ACHN (cell line): ENCODE measurements around the gene SBSN.

Experiments used
- DNase-seq: peaks from one replicate; pipeline ENCODE4 v3.0.0-alpha.2; 2015
- in situ Hi-C: cut with HindIII; loops from 2 replicates; pipeline ENCODE4 v1.10.0; 2017; ENCODE audit warnings: low sequenced_read_pairs, low pct_ligation_motif_present, low pct_unique_long_range_greater_than_20kb

The SBSN gene

DNA sequence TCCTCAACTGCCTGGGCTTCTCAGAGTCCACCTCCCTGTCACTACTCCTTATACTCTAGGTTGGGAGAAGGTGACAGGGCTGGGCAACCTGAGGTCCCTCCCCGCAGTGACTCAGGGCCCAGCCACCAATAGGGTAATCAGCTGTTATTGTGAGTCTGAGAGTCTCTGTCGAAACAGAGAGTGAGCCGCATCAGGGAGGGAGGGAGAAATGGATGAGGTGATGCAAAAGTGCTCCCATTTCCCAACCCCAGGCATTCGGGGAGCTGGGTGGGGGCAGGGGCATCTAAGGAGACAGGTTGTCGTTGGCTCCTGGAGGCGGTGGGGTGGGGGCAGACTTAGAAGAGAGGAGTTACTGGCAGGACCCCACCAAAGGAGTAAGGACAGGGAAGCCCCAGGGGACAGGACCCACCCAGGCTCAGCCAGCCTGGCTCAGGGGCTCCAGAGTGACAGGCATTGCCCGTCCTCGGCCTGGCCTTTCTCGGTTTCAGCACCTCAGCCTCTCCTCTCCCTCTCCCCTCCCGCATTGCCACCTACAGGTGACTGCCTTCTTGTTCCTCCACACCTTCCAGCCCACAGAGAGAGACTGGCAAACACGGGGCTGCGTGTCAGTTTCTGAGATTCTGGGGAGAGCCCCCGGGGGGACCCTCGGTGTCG, 14.4 kb downstream of the SBSN start, which contains the start of gene DMKN:
TSS of gene DMKN (minus strand) at position 22 of the 654 bp plus-strand sequence. CDS start 174 bp downstream, outside the sequence.
- no peak for DNase-seq
- in situ Hi-C loops: no loop called here

DNA sequence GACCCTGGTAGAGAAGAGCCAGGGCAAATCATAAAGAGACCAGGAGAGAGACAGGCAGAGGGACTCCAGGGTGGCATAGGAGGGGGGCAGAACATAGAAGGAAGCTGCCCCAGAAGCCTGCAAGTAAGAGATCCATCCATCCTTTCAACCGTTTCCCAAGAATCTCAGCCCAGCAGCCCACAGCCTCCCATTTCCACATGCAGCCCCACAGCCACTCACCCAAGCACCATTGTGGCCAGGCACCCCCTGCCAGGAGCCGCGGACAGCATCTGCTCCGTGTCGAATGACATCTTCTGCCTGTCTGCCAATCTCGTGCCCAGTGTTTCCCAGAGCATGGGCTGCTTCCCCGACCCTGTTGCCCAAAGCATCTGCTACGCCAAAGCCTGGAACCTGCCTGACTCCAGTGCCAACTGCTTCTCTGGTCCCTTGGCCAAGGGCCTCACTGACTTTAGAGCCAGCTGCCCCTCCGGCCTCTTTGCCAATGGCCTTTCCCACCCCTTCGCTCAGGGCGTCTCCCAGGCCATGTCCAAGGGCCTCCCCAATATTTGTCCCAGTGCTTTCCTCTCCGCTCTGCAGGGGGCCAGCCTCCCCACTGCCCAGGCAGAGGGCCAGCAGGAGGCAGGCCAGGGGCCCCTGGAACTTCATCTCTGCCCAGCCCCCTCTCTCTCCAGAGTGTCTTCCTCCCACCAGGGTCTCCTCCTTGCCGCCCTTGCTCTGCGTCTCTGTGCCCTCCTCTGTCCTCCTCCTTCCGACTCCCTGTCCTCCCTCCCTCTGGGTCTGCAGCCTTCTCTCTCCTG, 15.1 kb downstream of the SBSN start:
- no peak for DNase-seq
- in situ Hi-C loops: no loop called here

DNA sequence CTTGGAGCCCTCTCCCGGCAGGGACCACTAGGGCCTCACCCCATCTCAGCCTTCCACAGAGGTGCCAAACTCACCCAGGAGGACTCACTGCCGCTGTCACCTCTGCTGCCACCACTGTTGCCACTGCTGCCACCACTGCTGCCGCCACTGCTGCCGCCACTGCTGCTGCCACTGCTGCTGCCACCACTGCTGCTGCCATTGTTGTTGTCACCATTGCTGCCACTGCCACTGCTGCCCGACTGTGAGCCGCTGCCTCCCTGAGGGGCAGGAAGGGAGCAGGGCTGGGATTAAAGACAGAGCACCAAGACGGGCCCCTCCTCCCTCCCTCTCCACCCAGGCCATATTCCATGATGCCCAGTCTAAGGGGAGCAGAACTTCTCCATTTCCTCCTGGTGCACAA, 16.8 kb downstream of the SBSN start:
- DNase-seq: no peak
- in situ Hi-C loops: no loop called here

DNA sequence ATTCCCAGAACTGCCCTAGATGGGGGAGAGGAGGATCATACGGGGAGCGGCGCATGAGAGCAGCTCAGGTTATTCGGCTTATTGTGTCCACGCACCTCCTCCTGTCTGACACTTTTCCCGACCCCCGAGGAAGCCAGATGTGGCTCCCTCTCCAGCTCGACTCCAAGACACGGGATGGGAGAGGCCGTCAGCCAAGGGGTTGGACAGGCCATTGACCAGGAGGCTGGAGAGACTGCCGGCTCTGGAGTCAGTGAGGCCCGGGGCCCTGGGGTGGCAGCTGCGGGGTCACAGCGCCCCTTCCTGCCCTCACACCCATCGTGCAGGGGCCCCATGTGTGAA, 17.5 kb downstream of the SBSN start:
- in situ Hi-C loops: no loop called here
- no peak for DNase-seq

DNA sequence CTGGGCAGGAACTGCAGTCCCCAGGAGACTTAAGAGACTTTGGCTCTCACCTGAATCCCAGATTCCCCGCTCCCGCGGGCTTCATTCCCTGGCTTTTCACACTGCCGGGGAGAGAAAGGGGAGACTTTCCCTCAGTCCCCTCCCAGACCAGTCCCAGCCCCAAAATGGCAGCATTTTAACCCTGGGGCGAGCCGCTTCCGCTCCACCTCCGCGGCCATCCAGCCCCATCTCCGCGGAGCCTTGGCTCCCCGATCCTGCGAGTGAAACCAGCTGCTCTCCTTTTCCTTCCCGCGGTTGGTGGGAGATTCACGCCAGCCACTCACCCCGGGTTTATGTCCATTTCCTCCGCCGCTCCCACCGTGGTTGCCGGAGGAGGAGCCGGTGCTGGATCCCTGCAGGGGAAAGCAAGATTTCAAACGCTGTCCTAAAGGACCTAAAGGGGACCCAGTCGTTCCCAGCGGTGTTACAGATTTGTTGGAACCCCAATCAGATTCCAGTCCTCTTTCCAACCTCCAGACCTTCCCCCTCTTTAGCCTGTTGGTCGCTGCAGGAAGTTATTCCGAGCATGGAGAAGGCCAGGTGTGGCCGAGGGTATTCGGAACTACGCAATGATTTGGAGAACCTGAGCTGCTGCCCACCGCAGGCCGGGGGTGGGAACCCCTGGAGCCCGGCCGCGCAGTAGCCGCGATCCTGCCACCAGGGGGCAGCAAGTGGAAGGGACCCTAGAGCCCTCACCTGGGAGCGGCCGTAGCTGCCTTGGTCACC, 18.1 kb downstream of the SBSN start:
- DNase-seq: peak; percentile 70
- in situ Hi-C loops: no loop called here

DNA sequence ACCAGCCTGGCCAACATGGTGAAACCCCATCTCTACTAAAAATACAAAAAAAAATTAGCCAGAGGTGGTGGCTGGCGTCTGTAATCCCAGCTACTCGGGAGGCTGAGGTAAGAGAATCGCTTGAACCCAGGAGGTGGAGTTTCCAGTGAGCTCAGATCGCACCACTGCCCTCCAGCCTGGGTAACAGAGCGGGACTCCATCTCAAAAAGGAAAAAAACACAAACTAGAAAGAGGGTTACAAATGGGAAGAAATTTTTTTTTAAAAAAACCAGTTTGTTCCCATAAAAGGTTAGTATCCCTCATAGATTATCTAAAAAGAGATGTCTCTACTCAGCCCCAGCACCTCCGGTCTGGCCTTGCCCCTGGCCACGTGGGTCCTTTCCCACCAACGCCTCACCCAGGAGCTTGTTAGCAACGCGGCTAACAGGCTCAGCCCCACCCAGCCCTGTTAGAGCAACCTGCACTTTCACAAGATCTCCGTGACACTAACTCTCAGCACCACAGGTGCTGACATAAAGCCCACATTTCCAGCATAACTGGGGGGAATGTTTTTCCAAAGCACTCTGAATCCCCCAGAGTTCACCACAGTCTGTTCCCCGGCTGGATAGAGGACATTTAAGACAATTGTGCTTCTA, 19.0 kb downstream of the SBSN start:
- peak; percentile 22 for DNase-seq
- in situ Hi-C loops: no loop called here

DNA sequence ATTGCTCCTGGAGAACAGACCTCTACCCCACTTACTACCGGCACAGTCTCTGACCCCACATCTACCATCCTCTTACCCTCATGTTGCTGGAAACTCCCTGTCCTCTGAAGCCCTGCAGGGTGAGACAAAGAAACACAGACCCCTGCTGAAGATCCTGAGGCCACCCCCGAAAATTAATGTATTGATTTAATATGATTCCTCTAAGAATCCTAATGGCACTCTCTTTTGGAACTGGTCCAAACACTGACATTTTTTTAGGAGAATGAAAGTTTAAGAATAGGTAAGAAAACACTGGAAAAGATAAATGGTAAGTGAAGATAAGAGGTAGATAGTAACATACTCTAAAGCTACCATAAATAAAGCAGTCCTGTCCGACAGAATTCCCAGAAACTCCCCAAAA, 20.0 kb downstream of the SBSN start:
- no peak for DNase-seq
- in situ Hi-C loops: no loop called here

DNA sequence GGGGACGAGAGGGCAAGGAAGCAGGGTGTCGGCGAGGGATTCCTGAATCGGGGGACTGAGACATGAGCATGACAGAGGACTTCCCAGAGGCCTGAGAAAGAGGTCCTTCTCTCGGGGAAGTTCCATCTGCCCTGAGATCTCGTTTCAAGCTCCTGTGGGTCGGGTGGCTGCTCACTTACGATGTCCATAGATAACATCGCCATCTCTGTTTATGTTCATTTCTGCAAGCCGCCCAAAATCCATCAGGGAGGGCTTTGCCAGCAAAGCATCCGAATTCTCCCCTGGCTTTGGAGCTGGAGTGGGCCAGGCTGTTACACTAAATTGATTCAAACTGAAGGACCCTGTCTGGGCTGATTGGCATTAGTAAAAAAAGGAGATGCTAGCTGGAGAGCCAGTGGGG, 20.6 kb downstream of the SBSN start:
- in situ Hi-C loops: no loop called here
- no peak for DNase-seq

DNA sequence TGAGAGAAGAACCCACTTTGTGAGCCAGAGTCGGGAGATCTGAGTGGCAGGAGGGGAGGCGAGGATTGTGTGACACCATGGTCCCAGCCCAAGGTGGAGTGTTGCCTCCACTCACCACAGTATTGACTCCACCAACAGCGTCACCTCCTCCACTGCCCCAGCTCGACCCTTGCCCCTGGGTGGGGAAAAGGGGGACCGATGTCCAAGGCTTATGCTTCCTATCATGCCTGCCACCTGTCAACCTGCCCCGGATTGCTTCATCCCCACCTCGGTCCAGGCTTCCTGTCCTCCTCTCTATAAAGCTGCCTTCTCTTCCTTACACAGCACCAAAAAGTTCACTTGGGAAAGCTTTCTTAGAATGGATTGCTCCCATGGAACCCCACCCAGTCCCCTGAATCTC, 22.1 kb downstream of the SBSN start:
- in situ Hi-C loops: no loop called here
- DNase-seq: no peak

DNA sequence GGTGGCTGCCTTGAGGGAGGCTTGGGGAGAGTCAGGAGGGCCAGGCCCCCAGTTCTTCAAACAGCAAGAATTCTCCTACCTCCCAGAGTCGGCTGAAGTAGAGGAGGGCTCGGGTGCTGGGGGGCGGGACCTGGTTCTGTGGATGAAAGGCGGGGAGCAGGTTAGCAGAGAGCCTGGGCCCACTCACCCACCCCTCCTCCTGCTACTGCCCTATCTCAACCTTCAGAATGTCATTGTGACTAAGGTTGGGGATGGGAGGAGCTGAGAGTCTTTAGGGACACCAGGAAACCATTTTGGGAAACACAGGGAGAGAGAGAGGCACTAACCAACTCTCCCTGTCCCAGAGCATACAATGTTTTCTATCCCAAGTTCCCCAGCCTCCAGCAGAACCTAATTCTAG, 25.4 kb downstream of the SBSN start:
- no peak for DNase-seq
- in situ Hi-C loops: no loop called here

DNA sequence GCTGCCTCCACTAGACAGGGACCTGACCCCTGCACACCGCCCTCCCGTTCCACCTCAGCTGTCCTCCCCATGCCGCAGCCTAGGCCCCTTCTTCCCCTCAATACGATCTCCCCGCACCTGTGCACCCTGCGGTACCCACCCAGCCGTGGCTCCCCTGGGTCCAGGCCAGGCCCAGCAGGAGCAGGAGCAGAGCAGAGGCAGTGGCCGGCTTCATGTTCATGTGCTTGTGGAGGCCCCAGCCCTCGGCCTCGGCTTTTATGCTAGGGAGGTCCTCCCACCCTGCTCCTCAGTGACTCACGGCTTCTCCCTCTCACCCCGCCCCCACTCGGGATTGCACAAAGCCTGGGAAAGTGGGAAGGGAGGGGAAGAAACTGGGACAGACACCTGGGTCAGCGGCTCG, 26.4 kb downstream of the SBSN start:
- no peak for DNase-seq
- in situ Hi-C loops: no loop called here

DNA sequence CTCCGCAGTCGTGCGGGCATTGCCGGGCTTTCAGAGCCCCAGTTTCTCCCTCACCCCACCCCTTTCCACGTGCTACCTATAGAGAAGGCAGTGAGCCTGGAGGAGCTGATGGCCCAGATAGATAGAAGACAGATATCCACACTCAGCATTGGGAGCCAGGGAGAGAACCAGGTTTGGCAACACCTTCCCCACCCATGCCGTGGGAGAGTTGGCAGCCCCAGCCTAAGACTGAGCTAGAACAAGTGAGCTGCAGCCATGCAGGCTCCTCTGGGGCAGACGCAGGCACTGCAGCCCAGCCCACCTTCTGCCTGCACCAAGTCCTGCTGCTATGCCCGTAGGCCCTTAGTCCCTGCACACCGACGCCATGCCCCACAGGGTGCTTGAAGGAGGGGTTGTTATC, 27.5 kb downstream of the SBSN start:
- in situ Hi-C loops: no loop called here
- no peak for DNase-seq

DNA sequence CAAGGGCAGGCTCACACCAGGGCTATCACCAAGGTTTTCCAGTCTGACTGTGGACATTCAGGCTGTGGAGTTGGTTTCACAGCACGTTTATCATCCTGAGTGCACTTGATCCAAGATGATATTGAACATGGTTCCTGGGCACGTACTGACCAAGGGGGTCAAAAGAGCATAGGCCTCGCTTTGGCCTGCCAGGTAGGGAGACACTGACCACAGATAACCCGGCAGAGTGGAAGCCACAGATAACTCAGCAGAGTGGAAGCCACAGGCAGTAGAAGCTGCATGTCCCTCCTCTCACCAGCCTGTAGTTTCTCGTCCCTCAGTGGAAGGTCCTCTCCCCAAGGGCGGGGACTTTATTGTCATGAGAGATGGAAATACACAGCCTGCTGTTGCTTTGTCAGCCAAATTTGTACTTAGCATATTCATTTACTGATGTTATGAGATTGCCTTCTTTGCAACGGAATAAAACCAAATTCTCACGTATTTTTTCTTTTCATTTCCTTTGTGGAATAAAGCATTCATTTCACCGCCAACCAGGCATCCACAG, 29.1 kb downstream of the SBSN start:
- in situ Hi-C loops: no loop called here
- DNase-seq: no peak

DNA sequence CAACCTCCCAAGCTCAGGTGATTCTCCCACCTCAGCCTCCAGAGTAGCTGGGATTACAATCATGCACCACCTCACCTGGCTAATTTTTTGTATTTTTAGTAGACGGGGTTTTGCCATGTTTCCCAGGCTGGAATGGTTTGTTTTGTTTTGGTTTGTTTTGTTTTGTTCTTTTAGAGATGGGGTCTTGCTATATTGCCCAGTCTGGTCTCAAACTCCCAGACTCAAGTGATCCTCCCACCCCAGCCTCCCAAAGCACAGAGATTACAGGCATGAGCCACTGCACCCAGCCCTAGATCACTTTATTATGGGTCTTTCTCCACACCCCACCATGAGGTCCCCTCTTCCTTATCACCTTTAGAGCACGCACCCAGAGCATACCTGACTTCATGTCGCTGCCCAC, 29.9 kb downstream of the SBSN start:
- in situ Hi-C loops: no loop called here
- DNase-seq: no peak

DNA sequence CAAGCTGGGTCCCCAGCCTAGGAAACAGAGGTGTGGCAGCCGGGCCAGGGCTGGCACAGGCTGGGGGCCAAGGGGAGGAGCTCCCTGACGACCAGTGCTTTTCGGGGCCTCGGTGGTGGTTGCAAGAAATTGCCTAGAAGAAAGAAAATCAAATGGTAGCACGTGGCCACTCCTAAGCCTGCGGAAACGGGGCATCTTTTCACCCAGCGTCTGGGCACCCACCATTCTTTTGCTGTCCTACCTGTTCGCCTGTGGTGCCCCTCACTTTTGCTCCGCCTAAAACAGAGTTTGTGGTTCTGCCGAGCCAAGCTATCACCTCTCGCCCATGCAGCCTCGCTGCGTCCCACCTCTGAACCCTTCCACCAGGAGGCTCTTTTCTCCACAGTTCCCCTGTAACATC, 30.7 kb downstream of the SBSN start:
- in situ Hi-C loops: no loop called here
- no peak for DNase-seq

DNA sequence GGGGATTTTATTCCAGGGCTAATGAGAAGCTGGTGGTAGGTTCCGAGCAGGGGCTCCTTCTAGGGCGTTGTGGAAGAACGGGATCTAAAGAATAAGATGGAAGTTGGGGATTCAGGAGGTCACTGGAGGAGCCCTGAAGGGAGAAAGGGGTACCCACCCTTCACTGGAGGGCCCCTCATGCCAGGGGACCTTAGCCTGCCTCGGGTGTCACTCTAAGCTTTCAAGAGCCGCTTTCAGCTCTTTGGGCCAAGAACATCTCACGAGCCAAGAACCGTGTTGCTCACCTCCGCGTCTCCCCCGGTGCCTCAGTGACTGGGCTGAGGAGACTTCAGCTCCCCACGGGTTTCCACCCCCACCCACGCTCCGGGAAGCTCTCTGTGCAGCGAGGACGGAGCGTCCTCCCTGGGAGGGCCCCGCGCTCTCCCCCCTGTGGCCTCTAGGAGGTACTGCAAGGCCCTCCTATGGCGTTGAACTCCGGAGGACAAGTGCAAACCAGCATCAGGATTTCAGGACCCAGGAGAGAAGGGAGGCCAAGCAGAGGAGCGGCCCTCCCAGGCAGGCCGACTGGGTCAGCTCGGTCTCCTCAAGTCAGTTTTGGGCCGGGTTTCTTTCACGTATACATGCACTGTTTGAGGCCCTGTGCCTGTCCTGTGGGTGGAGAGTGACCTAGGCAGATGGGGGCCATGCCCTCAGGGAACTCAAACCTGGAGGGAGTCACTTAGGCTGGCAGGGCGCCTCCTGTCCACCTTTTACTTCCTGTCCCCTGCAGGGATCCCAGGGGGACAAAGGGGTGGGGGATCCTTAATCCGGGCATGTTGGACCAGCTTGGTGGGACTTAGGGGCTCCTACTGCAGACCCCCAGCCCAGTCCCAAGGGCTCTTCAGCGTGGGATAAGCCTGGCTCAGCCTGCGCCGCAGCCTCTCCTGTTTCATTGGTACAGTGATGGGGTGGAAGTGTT, 32.7 kb downstream of the SBSN start:
- in situ Hi-C loops: no loop called here
- DNase-seq: peak; percentile 58

DNA sequence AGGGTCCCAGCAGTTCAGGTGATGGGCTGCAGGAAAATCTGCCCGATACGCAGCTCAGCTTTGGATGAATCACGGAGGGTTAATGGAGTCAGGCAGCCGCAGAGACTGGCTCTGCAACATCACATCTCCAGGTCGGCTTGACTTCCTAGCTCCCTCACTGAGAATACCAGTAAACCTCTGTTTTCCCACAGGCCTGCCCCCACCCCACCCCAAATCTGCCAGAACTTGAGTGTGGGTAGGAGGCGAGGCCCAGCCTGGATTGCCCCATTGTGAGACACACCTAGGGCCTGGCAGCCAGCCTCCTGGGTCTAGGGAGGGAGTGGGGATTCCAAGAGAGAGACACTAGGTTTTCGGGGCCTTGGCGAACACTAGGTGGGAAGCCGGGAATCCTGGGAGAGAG, 34.1 kb downstream of the SBSN start:
- DNase-seq: no peak
- in situ Hi-C loops: no loop called here

DNA sequence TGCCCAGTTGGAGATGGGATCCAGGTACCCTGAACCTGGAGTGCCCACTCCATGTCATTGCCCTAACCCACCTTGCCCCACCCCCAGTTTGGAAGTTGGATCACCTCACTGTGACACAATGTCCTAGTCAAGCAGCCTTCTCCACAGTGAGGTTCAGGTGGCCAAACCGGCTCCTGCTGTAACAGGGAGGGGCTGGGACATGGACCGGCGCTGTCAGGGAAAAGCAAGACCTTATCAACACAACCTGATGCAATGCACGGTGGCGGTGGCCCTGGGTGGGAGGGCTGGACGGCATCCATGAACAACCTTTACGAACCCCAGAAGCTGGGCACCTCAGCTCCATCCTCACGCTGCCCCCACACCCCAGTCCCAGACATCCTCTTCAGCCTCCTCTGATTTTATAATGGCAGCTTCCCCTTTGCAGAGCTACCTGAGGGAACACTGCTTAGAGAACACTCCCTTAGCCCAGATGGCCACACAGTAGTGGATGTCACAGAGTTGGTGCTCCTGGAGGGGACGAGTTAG, 36.2 kb downstream of the SBSN start:
- in situ Hi-C loops: no loop called here

More for the DNA sequence above, 36.2 kb downstream of the SBSN start:
- DNase-seq: no peak
